M059J (cell line): ENCODE measurements around the gene VAMP4. TPM values are rescaled to one million over a fixed set of nuclear protein-coding genes. Genes with fewer than 3 reads are reported as not detected.
"Not testable (repeated sequence)": the region's sequence is repeated elsewhere in the genome, so short reads cannot be mapped to it uniquely, and the experiment has no call there.

Source experiments
- DNase-seq: peaks from one replicate; pipeline ENCODE4 v3.0.0-alpha.2; 2012; ENCODE audit warnings: low read depth
- total RNA-seq: library from RNA; depleted of rRNA; stranded (reverse); fragments of >200 nt; shearing (Covaris generic); gene quantifications from 2 replicates; pipeline ENCODE4 v1.2.3, GENCODE V29; 2014

Gene VAMP4
- total RNA-seq, 1 experiment from 2014 or later, result 12.4 TPM

DNA sequence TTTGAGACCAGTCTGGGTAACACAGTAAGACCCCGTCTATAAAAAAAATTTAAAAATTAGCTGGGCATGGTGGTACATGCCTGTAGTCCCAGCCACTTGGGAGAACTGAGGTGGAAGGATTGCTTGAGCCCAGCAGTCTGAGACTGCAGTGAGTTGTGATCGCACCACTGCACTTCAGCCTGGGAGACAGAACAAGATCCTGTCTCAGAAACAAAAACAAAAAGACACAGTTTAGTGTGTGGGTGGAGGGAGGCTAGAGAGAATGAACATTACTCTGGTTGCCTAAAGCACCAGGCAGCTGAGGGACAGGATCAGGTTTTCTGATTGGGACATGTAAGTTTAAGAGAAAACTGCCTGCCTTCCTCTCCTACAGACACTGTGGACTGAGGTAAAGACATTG is 42.3 kb downstream of the VAMP4 start:
- no peak for DNase-seq

DNA sequence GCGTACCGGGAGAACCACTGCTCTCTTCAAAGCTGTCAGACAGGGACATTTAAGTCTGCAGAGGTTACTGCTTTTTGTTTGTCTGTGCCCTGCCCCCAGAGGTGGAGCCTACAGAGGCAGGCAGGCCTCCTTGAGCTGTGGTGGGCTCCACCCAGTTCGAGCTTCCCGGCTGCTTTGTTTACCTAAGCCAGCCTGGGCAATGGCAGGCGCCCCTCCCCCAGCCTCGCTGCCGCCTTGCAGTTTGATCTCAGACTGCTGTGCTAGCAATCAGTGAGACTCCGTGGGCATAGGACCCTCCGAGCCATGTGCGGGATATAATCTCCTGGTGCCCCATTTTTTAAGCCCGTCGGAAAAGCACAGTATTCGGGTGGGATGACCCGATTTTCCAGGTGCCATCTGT is 46.1 kb downstream of the VAMP4 start:
- DNase-seq, result not testable (repeated sequence)

DNA sequence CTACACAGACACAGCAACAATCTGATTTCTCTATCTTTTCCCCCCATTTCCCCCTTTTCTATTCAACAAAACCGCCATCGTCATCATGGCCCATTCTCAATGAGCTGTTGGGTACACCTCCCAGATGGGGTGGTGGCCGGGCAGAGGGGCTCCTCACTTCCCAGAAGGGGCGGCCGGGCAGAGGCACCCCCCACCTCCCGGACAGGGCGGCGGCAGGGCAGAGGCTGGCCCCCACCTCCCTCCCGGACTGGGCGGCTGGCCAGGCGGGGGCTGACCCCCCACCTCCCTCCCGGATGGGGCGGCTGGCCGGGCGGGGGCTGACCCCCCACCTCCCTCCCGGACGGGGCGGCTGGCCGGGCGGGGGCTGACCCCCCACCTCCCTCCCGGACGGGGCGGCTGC is 48.3 kb downstream of the VAMP4 start:
- DNase-seq, result not testable (repeated sequence)

DNA sequence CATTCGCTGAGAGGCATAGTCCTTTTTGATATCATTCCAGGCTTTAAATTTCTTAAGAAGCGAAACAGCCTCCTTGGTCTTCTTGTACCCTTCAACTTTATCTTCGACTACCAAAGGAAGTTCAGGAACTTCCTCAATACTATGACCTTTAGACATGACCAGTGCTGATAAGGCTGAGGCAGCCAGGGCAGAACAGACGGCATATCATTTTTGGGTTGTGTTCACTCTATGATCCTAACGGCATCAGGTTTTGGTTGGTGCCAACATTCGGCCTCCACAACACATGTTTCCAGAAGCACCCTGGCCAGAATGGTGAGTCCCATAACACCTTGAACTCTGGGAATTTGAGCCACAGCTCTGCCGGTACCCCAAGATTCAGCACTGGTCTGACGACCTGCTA is 58.0 kb downstream of the VAMP4 start:
- DNase-seq, result no peak

DNA sequence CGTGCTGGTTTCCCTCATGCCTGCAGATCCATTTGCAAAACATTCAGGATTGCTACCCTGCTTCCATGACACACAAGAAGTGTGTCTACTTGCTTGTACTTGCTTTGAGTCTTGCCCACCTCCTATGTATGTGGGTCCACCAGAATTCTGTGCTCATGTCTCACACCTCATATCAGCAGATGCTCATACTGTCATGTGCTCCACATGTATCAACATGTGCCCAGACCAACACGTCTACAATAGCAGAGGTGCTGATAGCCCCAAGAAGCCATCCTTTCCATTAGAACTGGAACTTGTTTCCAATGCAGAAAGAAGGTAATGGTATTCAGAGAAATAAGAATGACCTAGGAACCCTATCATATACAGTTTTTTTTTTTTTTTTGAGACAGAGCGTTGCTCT is 61.5 kb downstream of the VAMP4 start:
- DNase-seq, result no peak

DNA sequence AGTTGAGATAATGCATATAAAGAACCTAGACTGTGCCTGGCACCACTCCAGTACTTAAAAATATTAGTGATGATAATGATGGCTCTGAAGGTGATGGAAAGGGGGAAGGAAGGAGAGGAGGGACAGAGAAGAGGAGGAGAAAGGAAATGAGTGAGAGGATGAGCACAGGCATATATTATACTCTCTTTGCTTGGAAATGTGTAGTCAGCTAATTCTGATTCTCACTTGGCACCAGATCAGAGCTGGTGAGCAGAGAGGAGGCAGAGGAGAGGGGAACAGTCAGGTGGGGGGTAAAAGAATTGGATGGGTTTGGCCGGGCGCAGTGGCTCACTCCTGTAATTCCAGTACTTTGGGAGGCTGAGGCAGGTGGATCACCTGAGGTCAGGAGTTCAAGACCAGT is 65.0 kb downstream of the VAMP4 start:
- no peak for DNase-seq

DNA sequence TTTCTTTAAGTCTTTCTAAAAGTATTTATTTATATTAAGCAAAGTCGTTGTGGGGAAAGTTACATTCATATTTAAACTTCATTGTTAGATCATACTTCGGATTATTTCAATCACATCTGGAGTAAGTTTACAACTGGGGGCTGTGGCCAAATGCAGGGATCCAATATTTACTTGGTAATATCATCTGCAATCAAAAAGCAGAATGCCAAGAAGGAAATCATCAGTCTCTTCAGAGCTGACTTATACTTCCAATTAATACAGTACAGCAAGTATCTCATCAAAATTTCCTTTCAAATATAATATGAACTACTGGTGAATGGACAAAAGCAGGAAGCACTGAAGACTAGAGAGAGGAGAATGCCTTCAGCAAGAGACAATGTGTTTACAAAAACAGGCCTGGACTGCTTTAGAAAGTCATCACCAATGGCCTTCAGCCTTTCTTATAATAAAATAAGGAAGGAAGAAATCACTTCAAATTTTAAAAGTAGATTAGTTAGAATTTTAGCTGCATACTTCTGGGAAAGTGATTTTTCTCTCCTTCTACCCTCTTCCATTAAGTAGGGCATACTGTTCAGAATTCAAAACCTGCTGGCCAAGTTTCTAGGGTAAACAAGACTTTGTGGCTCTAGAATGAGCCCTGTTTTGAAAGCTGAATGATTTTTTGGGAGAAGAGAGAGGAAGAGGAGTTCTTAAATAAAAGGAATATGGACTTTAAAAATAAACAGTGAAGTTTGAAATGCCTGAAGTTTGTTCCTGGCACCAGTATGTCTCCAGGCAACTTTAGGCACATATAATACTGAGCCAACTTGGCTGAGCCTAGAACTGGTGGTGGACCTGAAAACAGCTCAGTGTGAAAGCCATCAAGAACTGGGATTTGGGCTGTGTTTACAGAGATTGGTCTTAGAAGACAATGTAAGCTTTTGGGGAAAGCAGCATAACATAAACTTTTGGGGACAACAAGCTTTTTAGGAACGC is 67.1 kb downstream of the VAMP4 start:
- DNase-seq, result no peak

DNA sequence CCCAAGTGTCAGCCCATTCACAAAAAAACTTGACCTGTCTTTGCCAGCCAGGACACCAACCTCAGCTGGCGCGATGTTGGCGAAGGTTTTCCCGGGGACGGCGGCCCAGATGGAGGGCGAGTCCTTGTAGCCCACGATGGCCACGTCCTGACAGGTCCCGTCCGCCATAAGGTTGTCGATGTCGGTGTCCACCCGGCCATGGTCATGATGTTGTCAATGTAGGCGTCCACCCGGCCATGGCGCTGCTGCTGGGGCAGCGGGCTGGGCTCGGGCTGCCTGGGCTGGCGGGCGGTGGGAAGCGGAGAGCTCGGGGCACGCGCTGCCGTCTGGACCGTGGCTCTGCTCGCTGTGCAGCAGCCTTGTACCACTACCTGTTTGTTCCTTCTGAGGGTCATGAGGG is 71.1 kb downstream of the VAMP4 start:
- no peak for DNase-seq

DNA sequence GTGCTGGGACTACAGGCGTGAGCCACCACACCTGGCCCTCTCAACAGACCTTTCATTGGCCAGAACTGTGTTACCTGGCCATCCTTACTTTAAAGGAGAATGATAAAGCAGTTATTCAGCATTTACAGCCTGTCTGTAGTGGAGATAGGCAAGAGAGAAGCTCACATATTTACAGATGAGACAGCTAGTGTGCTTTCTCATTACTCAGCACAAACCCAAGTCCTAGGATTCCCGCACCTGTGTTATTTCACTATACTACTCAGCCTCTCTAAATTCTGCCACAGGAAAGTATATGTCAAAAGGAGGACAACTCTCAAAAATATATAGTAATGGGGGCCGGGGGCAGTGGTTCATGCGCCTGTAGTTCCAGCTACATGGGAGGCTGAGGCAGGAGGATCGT is 73.5 kb downstream of the VAMP4 start:
- no peak for DNase-seq

DNA sequence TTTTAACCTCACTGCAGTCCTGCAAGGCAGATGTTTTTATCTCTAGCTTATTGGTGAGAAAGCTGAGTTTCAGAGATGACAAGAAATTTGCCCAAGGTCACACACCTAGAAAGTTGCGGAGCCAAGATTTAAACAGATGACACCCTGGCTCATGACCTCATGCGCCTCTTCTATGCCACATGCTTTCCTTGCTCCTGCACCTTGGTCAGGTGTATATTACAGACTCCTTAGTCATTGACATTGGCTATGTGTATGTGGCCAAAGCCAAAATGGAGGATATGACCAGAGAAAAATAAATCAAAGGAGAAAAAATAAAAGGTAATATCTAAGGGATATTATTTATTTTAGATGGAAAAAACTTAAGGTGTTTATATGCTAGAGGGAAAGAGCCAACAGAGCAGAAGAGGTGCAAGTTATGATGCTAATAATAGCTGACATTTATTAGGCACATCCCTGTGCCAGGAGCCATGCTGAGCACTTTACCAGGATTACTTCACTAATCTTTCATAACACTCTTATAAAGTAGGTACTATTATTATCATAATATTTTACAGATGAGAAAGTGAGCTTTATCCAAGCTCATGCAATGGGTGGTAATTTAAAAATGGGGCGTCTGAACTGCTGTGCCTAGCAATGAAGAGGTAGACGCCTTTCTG is 75.6 kb downstream of the VAMP4 start:
- no peak for DNase-seq

DNA sequence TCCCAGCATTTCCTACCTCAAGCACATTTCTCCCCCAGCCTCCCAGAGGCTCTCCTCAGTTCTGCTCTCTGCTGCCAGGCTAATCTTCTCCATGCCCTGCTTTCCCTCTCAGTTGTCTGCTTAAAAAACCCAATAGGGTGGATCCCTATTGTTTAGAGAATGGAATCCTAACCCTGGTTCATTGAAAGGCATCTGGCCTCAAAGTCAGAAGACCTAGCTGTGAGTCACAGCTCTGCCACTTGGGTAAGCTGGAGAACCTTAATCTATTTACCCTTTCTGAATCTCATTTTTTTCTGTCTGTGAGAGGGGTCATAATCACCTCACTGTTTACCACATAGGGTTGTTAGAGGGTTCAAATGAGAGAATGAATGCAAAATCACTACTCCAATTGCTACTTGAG is 76.9 kb downstream of the VAMP4 start:
- DNase-seq, result peak; percentile 34

DNA sequence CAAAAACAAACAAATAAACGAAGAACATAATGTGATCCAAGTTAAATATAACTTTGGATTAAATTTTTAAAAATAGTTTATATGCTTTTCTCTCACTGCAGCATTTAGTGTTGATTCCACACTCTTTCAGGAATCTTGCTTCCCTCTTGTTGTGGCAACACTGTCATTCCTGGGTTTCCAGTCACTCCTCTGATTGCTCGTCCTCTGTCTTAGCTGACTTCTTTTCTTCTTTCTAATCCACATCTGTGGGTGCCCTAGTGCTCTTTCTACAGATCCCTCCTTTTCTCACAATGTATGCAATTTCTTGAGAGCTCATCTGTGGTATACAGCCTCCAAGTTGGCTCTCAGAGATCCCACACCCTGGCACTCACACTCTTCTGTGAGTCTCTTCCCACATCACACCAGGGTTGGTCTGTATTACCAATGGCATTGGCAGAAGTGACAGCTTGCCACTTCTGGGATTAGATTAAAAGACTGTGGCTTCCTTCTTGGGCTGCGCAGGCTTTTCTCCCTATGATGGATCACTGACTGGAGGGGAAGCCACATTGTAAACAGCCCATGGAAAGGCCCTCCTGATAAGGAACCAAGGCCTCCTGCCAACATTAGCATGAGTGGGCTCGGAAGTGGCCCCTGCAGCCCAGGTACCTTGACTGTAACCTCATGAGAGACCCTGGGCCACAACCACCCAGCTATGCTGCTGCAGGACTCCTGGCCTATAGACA is 77.8 kb downstream of the VAMP4 start:
- no peak for DNase-seq

DNA sequence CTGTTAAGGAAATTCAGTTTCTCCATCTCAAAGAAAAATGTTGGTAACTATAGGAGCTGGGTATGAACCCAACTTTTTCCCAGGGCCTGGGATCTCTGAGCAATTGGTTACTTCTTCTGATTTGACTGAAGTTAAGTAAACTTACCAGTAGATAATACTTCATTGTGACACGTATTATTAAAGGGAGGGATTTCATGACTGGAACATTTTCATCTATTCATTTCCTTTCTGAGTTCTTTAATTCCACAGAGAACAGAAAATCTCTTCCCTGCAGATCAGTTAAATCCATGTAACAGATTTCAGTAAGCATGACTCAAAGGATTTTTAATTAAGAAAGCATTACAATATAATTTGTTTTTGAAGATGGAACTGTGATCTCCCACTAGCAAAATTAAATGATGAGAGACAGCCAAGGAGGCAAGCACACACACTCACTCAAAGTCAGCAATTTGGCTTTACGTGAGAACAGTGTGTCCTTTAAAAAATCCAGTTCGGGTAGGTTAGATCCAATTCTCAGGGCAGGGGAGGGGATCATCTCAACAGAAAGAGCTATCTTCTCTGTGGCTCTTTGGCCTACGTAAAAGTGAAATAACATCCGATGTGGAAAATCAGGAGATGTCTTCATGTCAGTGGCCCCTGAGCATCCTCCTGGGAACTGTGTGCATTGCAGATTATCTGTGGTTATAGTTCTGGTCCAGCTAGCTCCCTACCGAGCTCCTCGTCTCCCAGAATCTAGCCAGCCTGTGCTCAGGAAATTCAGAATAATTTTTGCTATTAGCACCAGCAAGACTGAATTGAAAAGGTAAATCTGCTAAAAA is 78.6 kb downstream of the VAMP4 start:
- no peak for DNase-seq

DNA sequence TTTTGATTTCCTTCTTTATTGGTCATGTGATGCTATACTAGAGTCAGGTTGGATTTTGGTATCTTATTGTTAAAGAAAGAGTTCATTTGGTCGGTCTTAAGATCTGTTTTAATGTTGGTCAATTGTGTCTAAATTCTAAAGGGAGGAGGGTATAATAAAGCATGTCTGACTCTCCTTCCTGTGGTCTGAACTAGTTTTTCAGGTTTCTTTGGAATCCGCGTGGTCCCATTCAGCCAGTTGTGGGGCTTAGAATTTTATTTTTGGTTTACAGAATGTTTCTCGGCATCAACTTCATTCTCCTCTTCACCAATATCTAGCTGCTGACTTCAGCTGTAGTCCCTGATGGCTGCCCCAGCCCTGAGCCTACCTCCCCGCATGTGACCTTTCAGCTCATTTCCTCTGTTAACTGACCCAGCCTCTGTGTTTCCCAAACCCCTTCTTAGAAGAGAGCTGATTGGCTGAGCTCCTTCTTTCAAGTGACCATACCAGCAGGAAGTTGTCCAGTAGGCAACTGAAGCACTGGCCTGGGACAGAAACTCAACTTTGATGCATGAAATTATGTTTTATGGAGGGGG is 80.7 kb downstream of the VAMP4 start:
- no peak for DNase-seq

DNA sequence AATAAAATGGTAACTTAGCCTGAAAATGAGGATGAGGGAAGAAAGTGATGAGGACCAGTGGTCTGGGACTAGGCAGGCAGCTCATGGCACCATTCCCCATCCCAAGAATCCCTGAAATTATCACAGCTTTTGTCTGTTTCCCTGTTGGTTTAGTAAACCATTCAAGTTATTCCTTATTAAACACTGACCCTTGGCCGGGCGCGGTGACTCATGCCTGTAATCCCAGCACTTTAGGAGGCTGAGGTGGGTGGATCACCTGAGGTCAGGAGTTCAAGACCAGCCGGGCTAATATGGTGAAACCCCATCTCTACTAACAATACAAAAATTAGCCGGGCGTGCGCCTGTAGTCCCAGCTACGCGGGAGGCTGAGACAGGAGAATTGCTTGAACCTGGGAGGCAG is 85.7 kb downstream of the VAMP4 start:
- not testable (repeated sequence) for DNase-seq

DNA sequence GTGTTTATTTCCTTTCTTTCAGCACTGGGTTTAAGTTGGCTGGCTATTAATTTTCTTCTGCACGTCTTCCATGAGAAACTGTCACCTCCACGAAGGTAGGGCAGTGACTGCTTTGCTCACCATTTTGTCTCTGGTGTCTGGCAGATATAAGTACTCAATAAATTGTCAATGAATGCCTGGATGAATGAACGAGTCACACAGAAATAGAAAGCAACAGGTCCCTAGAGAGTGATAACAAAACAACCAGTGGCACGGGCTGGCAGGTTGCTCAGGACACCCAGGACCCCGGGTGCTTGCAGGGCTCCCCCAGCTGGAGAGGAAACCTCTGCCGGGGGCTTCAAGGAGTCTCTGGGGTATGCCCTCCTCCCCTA is 86.1 kb downstream of the VAMP4 start:
- DNase-seq, result no peak

DNA sequence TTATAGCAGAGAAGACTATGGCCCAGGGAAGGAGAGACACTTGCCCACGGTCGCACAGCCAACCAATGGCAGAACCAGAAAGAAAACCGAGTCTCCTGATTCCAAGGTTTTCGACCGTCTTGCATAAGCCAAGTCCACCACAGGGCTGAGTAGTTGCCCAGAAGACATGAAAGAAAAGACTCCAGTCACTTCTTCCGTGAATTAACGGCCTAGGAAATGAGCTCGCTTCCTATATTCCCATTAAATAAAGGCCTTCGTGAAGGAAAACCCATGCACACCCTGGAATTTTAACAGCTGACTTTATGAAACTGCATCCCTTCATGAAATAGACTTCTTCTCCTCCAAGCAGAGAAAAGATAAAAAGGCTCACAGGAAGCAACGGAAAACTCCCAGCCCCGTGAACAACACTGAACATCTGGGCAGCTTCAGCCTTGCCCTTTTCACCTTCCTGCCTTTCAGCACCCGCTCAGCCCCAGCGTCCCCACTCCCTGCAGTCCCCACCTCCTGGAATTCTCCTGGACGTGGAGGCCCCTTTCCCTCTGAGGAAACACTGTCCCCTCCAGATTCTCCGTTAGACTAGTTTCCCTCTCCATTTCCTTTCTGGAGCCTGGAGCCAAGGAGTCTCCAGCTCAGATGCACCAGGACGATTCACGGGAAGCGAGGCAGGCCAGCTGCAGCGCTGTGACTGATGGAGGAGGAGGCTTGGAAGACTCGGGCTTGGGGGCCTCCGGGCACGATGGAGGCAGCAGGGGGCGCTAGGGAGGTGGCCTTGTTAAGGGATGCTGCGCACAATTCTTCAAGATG is 86.7 kb downstream of the VAMP4 start:
- DNase-seq, result peak; percentile 73

DNA sequence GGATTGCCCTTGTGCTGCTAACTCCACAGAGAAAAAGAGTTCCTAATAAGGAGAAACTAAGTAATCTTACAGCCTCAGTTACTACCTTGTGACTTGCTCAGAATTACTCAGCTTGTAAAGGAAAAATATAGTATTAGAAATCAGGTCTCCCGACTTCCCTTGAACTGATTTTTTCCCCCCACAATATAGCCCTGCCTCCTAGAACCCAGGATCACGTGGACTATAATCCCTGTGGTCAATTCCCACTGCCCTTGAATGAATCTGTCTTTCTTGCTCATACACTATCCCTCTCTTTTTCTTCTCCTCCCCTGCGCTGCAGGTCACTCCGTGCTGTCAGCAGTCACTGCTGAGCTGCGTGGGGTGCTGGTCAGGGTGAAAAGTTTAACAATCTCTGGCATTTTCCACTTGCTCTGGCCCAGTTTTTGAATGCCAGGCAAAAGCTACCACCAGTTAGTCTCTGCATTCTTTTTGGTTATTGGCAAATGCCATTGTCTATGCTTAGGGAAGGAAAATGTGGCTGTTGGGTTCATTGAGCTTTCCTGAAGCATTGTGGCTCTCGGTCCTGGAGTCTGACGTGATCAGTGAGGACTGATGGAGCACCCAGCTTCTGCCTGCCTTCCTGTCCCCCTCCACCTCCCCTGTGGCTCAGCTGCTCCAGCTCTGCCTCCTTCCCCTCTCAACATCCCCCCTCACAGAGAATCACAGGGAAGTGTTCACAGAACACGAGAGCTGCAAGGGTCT is 87.5 kb downstream of the VAMP4 start:
- peak; percentile 71 for DNase-seq

DNA sequence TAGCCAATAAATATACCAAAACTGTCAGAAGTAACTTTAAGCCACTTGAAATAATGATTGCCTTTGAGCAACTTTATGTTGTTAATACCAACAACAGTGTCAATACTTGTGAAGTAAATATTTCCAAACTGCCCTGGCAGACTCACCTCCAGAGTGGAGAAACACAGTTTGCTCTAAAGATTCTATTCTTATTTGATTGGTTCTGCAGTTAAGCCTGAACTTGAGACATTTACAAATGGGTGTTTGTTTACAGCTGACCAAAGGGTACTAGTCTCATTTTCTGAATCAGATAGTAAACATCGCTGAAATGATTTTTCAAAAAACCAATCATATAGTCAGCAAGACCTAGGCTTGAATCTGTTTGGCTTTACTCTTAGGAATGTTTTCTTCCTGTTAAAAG is 88.1 kb downstream of the VAMP4 start:
- DNase-seq, result no peak
